Effector memory CD8-positive, alpha-beta T cell (primary cell): ENCODE results near the gene PIGX.
"Not testable (repeated sequence)": the region's sequence is repeated elsewhere in the genome, so short reads cannot be mapped to it uniquely, and the experiment has no call there.

Experiments used
- ATAC-seq: fragments of 150-1000 bp; cut with Tn5 transposase; replicated peaks from 2 replicates; pipeline ENCODE4 v1.10.0; 2021; ENCODE audit warnings: mild to moderate bottlenecking, moderate library complexity
- DNase-seq, 3 experiments: peaks; one replicate each; pipeline ENCODE4 v3.0.0; 2021
- H3K27ac Mint-ChIP-seq, 2 donors: one replicate each; pipeline ENCODE4 v1.8.0; 2022; ENCODE audit warnings: mild to moderate bottlenecking in 2 of 2, mixed read lengths in 2 of 2, moderate library complexity in 2 of 2
- H3K27me3 Mint-ChIP-seq, 2 donors: one replicate each; pipeline ENCODE4 v1.8.0; 2022; ENCODE audit warnings: mixed read lengths in 2 of 2
- H3K36me3 Mint-ChIP-seq: one replicate; pipeline ENCODE4 v1.8.0; 2022; ENCODE audit warnings: mild to moderate bottlenecking, moderate library complexity, mixed read lengths; ENCODE audit not compliant: insufficient read depth
- H3K4me1 Mint-ChIP-seq, 2 donors: one replicate each; pipeline ENCODE4 v1.8.0; 2022; ENCODE audit warnings: low read depth in 2 of 2, mixed read lengths in 2 of 2
- H3K4me3 Mint-ChIP-seq, 2 donors: one replicate each; pipeline ENCODE4 v1.8.0; 2022; ENCODE audit warnings: mild to moderate bottlenecking in 2 of 2, mixed read lengths in 2 of 2, moderate library complexity in 2 of 2
- H3K9me3 Mint-ChIP-seq, 2 donors: one replicate each; pipeline ENCODE4 v1.8.0; 2022; ENCODE audit warnings: mixed read lengths in 2 of 2

The PIGX gene

GRCh38 chr3:196717162-196717561 lies 5.0 kb downstream of the PIGX start:
- H3K9me3 Mint-ChIP-seq, H3K4me1 Mint-ChIP-seq, H3K27me3 Mint-ChIP-seq, DNase-seq, H3K4me3 Mint-ChIP-seq, ATAC-seq, H3K27ac Mint-ChIP-seq: not testable (repeated sequence)
- H3K36me3 Mint-ChIP-seq, result peaks cover 15% of the 10 kb centered on the region

- Mint-ChIP-seq H3K27ac (peak overlapping the region in 1 of 2 donors; percentile 69), H3K4me3 (no peak overlapping the region), H3K9me3 (no peaks in the 10 kb centered on the region), H3K27me3 (no peaks in the 10 kb centered on the region), H3K36me3 (peaks cover 10% of the 10 kb centered on the region), H3K4me1 (peaks cover 0 to 3% of the 10 kb centered on the region in 2 donors)
- no peak for DNase-seq
- no peak for ATAC-seq
These were observed 8.9 kb downstream of the PIGX start for GRCh38 chr3:196721097-196721496.

GRCh38 chr3:196726788-196727675 lies 14.9 kb downstream of the PIGX start:
- Mint-ChIP-seq H3K27ac (peak overlapping the region; percentile 46 to 53), H3K27me3 (no peaks in the 10 kb centered on the region), H3K9me3 (no peaks in the 10 kb centered on the region), H3K4me3 (no peak overlapping the region), H3K4me1 (peaks cover 4 to 12% of the 10 kb centered on the region in 2 donors), H3K36me3 (peaks cover 14% of the 10 kb centered on the region)
- DNase-seq (no peak), ATAC-seq (peak; percentile 63)

- ATAC-seq, result no peak
- H3K9me3 Mint-ChIP-seq, result no peaks in the 10 kb centered on the region
- H3K4me1 Mint-ChIP-seq, result peaks cover 7% of the 10 kb centered on the region in 2 donors
- DNase-seq, result no peak
- no peak overlapping the region for H3K27ac Mint-ChIP-seq
- no peak overlapping the region for H3K4me3 Mint-ChIP-seq
- H3K36me3 Mint-ChIP-seq, result peaks cover 14% of the 10 kb centered on the region
- no peaks in the 10 kb centered on the region for H3K27me3 Mint-ChIP-seq
These were observed 23.6 kb downstream of the PIGX start for GRCh38 chr3:196735751-196736150.

- no peaks in the 10 kb centered on the region for H3K27me3 Mint-ChIP-seq
- H3K4me3 Mint-ChIP-seq, result no peak overlapping the region
- H3K9me3 Mint-ChIP-seq, result no peaks in the 10 kb centered on the region
- ATAC-seq (no peak), DNase-seq (no peak)
- peaks cover 21% of the 10 kb centered on the region for H3K36me3 Mint-ChIP-seq
- no peak overlapping the region for H3K27ac Mint-ChIP-seq
- H3K4me1 Mint-ChIP-seq, result peaks cover 16 to 18% of the 10 kb centered on the region in 2 donors
These were observed 24.6 kb downstream of the PIGX start for GRCh38 chr3:196736670-196737374.

- H3K4me3 Mint-ChIP-seq, result no peak overlapping the region
- no peaks in the 10 kb centered on the region for H3K9me3 Mint-ChIP-seq
- DNase-seq (no peak), ATAC-seq (no peak)
- no peaks in the 10 kb centered on the region for H3K27me3 Mint-ChIP-seq
- H3K36me3 Mint-ChIP-seq, result peaks cover 24% of the 10 kb centered on the region
- peaks cover 18% of the 10 kb centered on the region in 2 donors for H3K4me1 Mint-ChIP-seq
- no peak overlapping the region for H3K27ac Mint-ChIP-seq
These were observed 25.5 kb downstream of the PIGX start for GRCh38 chr3:196737655-196738054.

- no peaks in the 10 kb centered on the region for H3K27me3 Mint-ChIP-seq
- peaks cover 24% of the 10 kb centered on the region for H3K36me3 Mint-ChIP-seq
- peaks cover 24% of the 10 kb centered on the region in 2 donors for H3K4me1 Mint-ChIP-seq
- ATAC-seq (peak; percentile 82), DNase-seq (peak; percentile 79 to 85 (median 83))
- H3K4me3 Mint-ChIP-seq, result peak within 1 kb of the TSS; percentile 91 to 97
- no peaks in the 10 kb centered on the region for H3K9me3 Mint-ChIP-seq
- H3K27ac Mint-ChIP-seq, result peak within 1 kb of the TSS; percentile 95 to 98
These were observed 27.7 kb downstream of the PIGX start, which contains the start of gene PAK2 for GRCh38 chr3:196739671-196740480. Gene PAK2 (plus strand): TSS chr3:196739857. CDS start chr3:196782647, 42,790 bp downstream.

- H3K9me3 Mint-ChIP-seq, result no peaks in the 10 kb centered on the region
- peak overlapping the region; percentile 95 to 98 for H3K27ac Mint-ChIP-seq
- no peaks in the 10 kb centered on the region for H3K27me3 Mint-ChIP-seq
- DNase-seq (peak; percentile 10 to 37 (median 12)), ATAC-seq (peak; percentile 27)
- peaks cover 27% of the 10 kb centered on the region for H3K36me3 Mint-ChIP-seq
- H3K4me1 Mint-ChIP-seq, result peaks cover 24% of the 10 kb centered on the region in 2 donors
- peak overlapping the region; percentile 91 to 97 for H3K4me3 Mint-ChIP-seq
These were observed 28.5 kb downstream of the PIGX start for GRCh38 chr3:196740481-196741248.

- Mint-ChIP-seq H3K9me3 (no peaks in the 10 kb centered on the region), H3K36me3 (peaks cover 27% of the 10 kb centered on the region), H3K27me3 (no peaks in the 10 kb centered on the region), H3K4me1 (peaks cover 24% of the 10 kb centered on the region in 2 donors), H3K27ac (peak overlapping the region; percentile 95 to 98), H3K4me3 (peak overlapping the region; percentile 91 to 97)
- DNase-seq (no peak), ATAC-seq (no peak)
These were observed 29.2 kb downstream of the PIGX start for GRCh38 chr3:196741249-196741889.

- Mint-ChIP-seq H3K4me3 (peak overlapping the region in 1 of 2 donors; percentile 58), H3K36me3 (peaks cover 29% of the 10 kb centered on the region), H3K4me1 (peaks cover 31 to 34% of the 10 kb centered on the region in 2 donors)
- not testable (repeated sequence) for DNase-seq, H3K27me3 Mint-ChIP-seq, H3K9me3 Mint-ChIP-seq, H3K27ac Mint-ChIP-seq, ATAC-seq
These were observed 31.4 kb downstream of the PIGX start for GRCh38 chr3:196743569-196743968.

GRCh38 chr3:196749125-196749524 lies 36.9 kb downstream of the PIGX start:
- no peaks in the 10 kb centered on the region for H3K27me3 Mint-ChIP-seq
- H3K4me1 Mint-ChIP-seq, result peaks cover 30 to 46% of the 10 kb centered on the region in 2 donors
- no peak for DNase-seq
- no peak overlapping the region for H3K4me3 Mint-ChIP-seq
- H3K27ac Mint-ChIP-seq, result peak overlapping the region in 1 of 2 donors; percentile 24
- H3K36me3 Mint-ChIP-seq, result peaks cover 38% of the 10 kb centered on the region
- no peaks in the 10 kb centered on the region for H3K9me3 Mint-ChIP-seq
- no peak for ATAC-seq

- Mint-ChIP-seq H3K27ac (peak overlapping the region in 1 of 2 donors; percentile 51), H3K36me3 (peaks cover 49% of the 10 kb centered on the region)
- no peak for ATAC-seq
These were observed 41.0 kb downstream of the PIGX start for GRCh38 chr3:196753201-196753600.

More at GRCh38 chr3:196753201-196753600, 41.0 kb downstream of the PIGX start:
- no peak for DNase-seq
- no peaks in the 10 kb centered on the region for H3K27me3 Mint-ChIP-seq
- H3K9me3 Mint-ChIP-seq, result no peaks in the 10 kb centered on the region
- peaks cover 44 to 60% of the 10 kb centered on the region in 2 donors for H3K4me1 Mint-ChIP-seq
- no peak overlapping the region for H3K4me3 Mint-ChIP-seq
